NCI-H510A (cell line): ENCODE measurements around the gene KANSL1.

ENCODE experiments used
- DNase-seq: peaks from one replicate; lab custom pipeline; 2025; lab: John Stamatoyannopoulos, UW

KANSL1 gene

GRCh38 chr17:46000292-46000691 is 192.9 kb downstream of the KANSL1 start:
- no peak for DNase-seq

GRCh38 chr17:45999900-46000290 is 193.3 kb downstream of the KANSL1 start:
- no peak for DNase-seq

DNA sequence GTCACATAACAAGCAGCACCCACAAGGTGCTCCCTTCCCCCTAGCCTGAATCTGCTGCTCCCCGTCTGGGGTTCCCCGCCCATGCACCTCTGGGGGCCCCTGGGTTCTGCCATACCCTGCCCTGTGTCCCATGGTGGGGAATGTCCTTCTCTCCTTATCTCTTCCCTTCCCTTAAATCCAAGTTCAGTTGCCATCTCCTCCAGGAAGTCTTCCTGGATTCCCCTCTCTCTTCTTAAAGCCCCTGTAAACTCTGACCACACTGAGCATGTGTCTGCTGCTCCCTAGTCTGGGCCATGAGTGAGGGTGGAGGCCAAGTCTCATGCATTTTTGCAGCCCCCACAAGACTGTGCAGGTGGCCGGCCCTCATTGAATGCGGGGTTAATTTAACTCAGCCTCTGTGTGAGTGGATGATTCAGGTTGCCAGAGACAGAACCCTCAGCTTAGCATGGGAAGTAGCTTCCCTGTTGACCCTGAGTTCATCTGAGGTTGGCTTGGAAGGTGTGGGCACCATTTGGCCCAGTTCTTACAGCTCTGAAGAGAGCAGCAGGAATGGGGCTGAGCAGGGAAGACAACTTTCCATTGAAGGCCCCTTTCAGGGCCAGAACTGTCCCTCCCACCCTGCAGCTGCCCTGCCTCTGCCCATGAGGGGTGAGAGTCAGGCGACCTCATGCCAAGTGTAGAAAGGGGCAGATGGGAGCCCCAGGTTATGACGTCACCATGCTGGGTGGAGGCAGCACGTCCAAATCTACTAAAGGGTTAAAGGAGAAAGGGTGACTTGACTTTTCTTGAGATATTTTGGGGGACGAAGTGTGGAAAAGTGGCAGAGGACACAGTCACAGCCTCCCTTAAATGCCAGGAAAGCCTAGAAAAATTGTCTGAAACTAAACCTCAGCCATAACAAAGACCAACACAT is 194.0 kb downstream of the KANSL1 start, which contains the start of gene STH:
TSS of gene STH (plus strand) at position 264 of the 913 bp plus-strand sequence. CDS start at position 294, 30 bp downstream.
- no peak for DNase-seq

DNA sequence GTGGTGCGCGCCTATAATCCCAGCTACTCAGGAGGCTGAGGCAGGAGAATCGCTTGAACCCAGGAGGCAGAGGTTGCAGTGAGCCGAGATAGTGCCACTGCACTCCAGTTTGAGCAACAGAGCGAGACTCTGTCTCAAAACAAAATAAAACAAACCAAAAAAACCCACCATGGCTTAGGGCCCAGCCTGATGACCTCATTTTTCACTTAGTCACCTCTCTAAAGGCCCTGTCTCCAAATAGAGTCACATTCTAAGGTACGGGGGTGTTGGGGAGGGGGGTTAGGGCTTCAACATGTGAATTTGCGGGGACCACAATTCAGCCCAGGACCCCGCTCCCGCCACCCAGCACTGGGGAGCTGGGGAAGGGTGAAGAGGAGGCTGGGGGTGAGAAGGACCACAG is 195.6 kb downstream of the KANSL1 start:
- DNase-seq = no peak

- no peak for DNase-seq
These were observed 196.1 kb downstream of the KANSL1 start for GRCh38 chr17:45997166-45997565.

DNA sequence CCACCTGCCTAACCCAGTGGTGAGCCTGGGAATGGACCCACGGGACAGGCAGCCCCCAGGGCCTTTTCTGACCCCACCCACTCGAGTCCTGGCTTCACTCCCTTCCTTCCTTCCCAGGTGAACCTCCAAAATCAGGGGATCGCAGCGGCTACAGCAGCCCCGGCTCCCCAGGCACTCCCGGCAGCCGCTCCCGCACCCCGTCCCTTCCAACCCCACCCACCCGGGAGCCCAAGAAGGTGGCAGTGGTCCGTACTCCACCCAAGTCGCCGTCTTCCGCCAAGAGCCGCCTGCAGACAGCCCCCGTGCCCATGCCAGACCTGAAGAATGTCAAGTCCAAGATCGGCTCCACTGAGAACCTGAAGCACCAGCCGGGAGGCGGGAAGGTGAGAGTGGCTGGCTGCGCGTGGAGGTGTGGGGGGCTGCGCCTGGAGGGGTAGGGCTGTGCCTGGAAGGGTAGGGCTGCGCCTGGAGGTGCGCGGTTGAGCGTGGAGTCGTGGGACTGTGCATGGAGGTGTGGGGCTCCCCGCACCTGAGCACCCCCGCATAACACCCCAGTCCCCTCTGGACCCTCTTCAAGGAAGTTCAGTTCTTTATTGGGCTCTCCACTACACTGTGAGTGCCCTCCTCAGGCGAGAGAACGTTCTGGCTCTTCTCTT is 196.8 kb downstream of the KANSL1 start:
- DNase-seq = no peak

GRCh38 chr17:45995627-45996270 is 197.5 kb downstream of the KANSL1 start:
- DNase-seq = no peak

DNA sequence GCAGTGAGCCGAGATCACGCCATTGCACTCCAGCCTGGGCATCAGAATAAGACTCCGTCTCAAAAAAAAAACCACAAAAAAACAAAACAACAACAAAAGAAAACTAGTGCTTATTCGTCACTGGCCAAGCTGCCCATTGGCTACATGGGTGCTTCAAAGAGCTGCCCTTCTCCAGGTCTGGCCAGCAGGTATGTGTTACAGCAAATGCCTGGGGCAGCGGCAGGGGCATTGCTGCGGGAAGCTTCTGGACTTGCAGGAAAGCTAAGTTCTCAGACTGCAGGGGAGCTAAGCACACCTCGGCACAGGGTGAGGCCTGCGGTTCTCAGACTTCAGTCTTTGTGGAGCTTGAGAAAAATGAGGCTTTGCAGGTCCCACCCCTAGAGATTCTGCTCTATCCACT is 198.2 kb downstream of the KANSL1 start:
- DNase-seq = no peak

DNA sequence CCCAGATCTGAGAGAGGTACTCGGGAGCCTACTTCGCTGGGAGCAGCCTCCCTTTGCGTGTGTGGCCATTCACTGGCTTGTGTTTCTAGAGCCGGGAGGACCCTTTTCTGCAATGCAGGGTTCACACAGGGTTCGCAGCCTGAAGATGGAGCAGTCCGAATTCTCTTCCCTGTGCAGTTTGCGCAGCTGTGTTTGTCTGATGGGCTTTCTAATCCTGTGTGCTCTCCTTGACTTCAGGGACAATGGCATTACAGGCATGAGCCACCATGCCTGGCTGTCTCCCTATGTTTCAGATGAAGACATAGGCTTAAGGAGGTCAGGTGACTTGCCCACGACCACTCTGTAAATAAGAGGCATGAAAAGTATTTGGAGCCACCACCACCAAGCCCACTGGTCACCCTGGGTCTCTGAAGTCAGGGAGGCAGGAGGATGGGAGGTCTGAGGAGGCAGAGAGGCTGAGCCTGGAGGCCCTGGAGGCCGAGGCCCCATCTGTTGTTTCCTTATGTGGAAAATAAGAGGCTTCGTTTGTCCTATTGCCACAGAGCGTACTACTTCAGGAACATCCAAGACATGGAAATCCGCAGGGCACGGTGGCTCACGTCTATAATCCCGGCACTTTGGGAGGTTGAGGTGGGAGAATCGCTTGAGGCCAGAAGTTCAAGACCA is 199.1 kb downstream of the KANSL1 start:
- DNase-seq = no peak

DNA sequence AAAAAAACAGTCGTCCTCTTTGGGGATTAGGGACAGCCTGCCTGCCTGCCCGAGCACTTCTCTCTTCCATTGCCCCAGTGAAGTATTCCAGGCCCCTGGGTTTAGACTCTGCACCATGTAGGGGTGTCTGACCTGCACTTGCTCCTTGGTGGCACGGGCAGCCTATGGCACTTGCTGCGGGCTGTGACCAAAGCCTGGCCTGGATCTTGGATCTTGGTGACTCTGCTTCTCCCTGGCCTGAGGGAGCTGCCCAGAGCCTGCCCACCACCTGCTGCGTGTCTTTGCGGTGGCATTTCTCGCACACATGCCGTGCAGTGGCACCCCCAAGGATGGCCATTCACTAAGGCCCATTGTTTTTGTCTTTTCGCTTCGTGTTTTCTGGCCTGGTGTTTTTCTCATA is 200.3 kb downstream of the KANSL1 start:
- DNase-seq = no peak

- DNase-seq = no peak
These were observed 201.1 kb downstream of the KANSL1 start for GRCh38 chr17:45992175-45992574.

- no peak for DNase-seq
These were observed 201.9 kb downstream of the KANSL1 start for GRCh38 chr17:45991341-45991740.

DNA sequence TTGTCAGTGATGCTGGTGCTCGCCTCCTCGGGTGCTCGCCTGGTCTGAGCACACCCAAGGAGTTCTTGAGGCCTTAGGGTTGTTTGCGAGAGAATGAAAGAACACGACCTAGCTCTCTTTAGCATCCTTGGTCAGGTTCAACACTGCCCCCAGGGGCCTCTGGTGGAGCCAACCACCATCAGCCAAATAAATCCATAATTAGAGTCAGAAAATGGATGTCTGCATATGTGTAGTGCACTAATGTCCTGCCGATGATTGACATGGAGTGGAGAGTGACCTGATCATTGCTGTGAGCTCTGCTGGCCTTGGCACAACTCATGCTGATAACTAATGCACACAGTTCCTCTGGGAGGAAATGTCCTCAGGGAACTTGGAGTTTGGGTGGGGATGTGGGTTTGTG is 202.3 kb downstream of the KANSL1 start:
- no peak for DNase-seq

DNA sequence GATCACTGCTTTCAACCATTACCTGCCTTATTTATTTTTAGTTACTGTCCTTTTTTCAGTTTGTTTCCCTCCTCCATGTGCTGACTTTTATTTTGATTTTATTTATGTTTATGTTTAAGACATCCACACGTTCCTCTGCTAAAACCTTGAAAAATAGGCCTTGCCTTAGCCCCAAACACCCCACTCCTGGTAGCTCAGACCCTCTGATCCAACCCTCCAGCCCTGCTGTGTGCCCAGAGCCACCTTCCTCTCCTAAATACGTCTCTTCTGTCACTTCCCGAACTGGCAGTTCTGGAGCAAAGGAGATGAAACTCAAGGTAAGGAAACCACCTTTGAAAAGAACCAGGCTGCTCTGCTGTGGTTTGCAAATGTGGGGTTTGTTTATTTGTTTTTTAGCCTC is 203.5 kb downstream of the KANSL1 start:
- DNase-seq = no peak

DNA sequence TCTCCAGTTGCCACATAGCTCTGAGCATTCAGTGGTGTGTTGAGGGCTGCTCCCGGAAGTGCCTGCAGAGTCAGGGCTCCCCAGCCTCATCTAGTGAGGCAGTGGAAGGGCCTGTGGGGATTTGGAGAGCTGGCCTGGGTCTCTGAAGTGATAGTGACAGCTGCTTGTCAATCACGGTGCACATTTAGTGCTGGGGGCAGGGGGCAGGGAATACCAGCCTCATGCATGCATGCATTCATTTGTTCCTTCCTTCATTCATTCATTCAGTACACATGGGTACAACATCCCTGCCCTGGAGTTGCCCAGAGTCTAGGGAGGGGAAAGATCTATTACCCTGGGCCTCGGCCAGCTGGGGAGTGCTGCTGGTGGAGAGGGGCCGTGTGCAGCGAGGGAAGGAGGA is 205.5 kb downstream of the KANSL1 start:
- DNase-seq = no peak

DNA sequence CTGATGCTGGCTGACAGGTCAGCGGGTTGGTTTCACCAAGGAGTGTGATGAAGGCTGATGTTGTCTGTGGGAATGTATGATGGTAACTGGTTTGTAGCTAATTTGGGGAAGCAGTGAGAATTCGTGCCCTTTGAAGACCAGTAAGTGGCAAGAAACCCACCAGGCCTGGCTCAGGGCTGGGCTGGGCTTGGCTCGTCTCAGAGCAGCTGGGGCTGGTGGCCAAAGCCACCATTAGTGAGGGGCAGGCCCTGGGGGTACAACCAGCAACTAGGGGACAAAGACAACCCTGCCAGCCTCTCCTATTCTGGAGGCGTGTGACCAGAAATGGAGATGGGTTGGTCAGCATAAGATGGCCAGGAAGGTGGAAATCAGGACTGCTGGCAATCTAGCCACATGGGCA is 207.2 kb downstream of the KANSL1 start:
- DNase-seq = no peak

DNA sequence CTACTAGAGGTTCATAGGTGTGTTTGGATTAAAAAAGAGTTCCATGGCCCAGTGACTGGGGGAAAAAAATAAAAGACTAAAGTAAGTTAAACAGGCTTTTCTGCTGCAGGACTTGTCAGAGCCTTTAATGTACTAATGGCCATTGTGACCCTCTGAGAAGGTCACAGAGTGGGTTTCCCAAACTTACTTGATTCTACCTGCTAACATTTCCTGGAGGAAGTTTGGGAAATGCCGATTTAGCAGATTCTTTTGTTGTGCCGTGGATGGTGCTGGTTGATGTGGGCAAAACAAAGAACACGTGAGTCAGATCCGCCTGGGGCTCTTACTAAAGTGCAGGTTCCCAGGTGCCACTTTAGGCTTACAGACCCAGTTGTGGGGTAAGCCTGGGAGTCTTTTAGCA is 207.8 kb downstream of the KANSL1 start:
- DNase-seq = no peak

DNA sequence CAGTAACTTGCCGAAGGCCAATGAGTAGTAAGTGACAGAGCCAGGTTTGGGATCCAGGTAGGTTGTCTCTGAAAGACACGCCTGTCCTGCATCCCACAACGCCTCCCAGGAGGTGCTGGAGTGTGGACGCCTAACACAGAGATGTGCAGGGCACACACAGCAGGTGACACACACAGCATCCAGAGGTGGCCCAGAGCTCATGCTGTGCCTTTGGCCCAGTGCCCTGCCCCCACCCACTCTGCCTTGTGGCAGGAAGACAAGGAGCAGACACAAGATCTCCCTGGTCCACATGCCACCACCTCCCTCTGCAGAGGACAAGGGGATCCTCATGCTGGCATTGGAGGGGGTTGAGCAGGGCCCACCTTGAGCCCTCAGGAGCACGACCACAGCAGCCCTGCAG is 208.9 kb downstream of the KANSL1 start:
- DNase-seq = no peak

DNA sequence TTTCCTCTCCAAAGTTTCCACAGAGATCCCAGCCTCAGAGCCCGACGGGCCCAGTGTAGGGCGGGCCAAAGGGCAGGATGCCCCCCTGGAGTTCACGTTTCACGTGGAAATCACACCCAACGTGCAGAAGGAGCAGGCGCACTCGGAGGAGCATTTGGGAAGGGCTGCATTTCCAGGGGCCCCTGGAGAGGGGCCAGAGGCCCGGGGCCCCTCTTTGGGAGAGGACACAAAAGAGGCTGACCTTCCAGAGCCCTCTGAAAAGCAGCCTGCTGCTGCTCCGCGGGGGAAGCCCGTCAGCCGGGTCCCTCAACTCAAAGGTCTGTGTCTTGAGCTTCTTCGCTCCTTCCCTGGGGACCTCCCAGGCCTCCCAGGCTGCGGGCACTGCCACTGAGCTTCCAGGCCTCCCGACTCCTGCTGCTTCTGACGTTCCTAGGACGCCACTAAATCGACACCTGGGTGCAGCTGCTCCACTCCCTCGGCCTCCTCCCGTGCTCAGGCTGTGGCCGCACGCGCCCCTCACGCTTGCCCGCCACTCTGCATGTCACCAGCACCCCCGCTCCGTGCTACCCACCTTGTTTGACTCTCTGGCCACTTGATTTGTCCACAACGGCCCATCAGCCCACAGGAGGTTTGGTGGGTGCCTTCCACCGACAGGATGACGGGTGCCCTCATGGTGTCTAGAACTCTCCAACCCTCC is 209.5 kb downstream of the KANSL1 start:
- DNase-seq = no peak

GRCh38 chr17:45982791-45983613 is 210.2 kb downstream of the KANSL1 start:
- DNase-seq = no peak

GRCh38 chr17:45981306-45981705 is 211.9 kb downstream of the KANSL1 start:
- DNase-seq = no peak
